ENCODE data around the gene SRGAP1.

DNA sequence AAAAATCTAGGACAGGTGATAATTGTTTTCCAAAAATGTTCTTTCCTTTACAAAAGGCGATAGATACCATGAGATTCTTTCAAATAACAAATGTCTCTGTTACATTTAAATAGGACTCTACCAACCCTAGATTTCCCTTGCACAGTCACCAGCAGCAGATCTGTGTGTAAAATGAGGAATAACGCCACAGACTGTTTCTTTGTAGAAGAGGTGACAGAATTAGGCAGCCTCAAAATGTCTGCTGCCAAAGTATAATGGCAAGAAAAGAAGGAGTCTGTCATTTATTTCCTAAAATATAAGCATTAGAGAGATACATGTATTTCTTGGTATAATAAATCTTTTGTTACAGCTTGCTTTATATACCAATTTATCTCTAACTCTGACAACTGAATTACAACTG lies 8.5 kb upstream of the SRGAP1 start:
- TF ChIP-seq EZH2 (IDR thresholded peaks at IDR 0.05; ENCODE audit: borderline replicate concordance) (no peak), EZH2phosphoT487 (IDR thresholded peaks at IDR 0.05; ENCODE audit: low read depth, severe bottlenecking, unreplicated experiment) (no peak)
- TF ChIP-seq, protein P1, sequence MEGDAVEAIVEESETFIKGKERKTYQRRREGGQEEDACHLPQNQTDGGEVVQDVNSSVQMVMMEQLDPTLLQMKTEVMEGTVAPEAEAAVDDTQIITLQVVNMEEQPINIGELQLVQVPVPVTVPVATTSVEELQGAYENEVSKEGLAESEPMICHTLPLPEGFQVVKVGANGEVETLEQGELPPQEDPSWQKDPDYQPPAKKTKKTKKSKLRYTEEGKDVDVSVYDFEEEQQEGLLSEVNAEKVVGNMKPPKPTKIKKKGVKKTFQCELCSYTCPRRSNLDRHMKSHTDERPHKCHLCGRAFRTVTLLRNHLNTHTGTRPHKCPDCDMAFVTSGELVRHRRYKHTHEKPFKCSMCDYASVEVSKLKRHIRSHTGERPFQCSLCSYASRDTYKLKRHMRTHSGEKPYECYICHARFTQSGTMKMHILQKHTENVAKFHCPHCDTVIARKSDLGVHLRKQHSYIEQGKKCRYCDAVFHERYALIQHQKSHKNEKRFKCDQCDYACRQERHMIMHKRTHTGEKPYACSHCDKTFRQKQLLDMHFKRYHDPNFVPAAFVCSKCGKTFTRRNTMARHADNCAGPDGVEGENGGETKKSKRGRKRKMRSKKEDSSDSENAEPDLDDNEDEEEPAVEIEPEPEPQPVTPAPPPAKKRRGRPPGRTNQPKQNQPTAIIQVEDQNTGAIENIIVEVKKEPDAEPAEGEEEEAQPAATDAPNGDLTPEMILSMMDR (IDR thresholded peaks at IDR 0.05; ENCODE audit: poor library complexity): no peak
